SK-N-MC (cell line): ENCODE data around the gene PNMA8A.

Experiments
- EZH2 ChIP-seq: fragments of 200-600 bp; sonication (generic); IDR thresholded peaks from one replicate; pipeline ENCODE4 v1.6.1; 2017; ENCODE audit warnings: antibody characterized with exemption
- FOXP2 ChIP-seq: optimal IDR thresholded peaks from 2 replicates; pipeline ENCODE3; 2011; ENCODE audit warnings: mild to moderate bottlenecking, moderate library complexity; ENCODE audit not compliant: insufficient read depth; ENCODE audit errors: extremely low read length, control extremely low read depth
- POLR2AphosphoS5 ChIP-seq: IDR thresholded peaks from 2 replicates; pipeline ENCODE4 v1.6.1; 2012; ENCODE audit warnings: mild to moderate bottlenecking, low read depth, low read length, borderline replicate concordance

GRCh38 chr19:46471811-46472543 is 614 bp upstream of the PNMA8A start:
- TF ChIP-seq POLR2AphosphoS5 (no peak), EZH2 (no peak), FOXP2 (no peak)
